C4-2B (cell line): ENCODE measurements around the gene KIF13A.

Experiments used
- ZFX ChIP-seq: fragments of 450-650 bp; IDR thresholded peaks from 2 replicates; pipeline ENCODE4 v1.6.1; 2017
- TF ChIP-seq, protein P1 (sequence below): fragments of 450-650 bp; conservative IDR thresholded peaks from 2 replicates; pipeline ENCODE4 v1.5.1; 2017; ENCODE audit warnings: mild to moderate bottlenecking

- TF ChIP-seq, protein P1, sequence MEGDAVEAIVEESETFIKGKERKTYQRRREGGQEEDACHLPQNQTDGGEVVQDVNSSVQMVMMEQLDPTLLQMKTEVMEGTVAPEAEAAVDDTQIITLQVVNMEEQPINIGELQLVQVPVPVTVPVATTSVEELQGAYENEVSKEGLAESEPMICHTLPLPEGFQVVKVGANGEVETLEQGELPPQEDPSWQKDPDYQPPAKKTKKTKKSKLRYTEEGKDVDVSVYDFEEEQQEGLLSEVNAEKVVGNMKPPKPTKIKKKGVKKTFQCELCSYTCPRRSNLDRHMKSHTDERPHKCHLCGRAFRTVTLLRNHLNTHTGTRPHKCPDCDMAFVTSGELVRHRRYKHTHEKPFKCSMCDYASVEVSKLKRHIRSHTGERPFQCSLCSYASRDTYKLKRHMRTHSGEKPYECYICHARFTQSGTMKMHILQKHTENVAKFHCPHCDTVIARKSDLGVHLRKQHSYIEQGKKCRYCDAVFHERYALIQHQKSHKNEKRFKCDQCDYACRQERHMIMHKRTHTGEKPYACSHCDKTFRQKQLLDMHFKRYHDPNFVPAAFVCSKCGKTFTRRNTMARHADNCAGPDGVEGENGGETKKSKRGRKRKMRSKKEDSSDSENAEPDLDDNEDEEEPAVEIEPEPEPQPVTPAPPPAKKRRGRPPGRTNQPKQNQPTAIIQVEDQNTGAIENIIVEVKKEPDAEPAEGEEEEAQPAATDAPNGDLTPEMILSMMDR: no peak
- TF ChIP-seq ZFX: no peak
Observed at GRCh38 chr6:17999425-17999824, 12.0 kb upstream of the KIF13A start.
